GM21360 (cell line): ENCODE data around the gene NEK5.

ENCODE experiments used
- ATAC-seq: cut with Tn5 transposase; IDR thresholded peaks from one replicate; pipeline ENCODE4 v1.9.1; 2021; ENCODE audit warnings: mild to moderate bottlenecking, moderate library complexity; ENCODE audit not compliant: unreplicated experiment

The NEK5 gene

DNA sequence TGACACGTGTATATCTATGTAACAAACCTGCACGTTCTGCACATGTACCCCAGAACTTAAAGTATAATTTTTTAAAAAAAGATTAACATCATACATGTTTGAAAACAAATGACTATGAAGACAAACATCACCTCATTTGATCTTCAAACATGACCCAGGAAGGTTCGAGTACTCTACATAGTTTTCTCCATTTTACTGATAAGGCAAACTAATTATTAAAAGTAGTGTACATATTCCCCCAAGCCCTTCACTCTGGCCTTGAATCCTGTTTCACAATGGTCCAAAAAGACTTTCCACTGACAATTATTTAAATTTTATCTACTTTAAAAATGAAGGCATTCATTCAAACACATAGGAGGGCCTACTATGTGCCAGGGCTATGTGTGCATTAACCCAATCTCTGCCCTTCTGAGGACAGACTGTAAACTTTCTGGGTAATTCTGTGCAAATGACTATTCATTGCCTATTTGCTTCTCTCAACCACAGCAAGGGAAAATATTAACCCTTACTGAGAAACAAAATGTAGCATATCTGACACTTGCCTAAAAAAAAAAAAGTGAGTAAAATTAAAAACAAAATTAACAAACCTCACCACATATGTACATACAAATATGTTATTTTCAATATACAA, 139.8 kb downstream of the NEK5 start:
- no peak for ATAC-seq
